HUES64 (cell line): ENCODE measurements around the gene MGAT5.
A peak's percentile ranks its signal among the peaks of the same experiment; 100 is the strongest.

Source experiments
- H3K27ac ChIP-seq: 2 replicates; pipeline ENCODE4 v1.7.0; 2013; ENCODE audit warnings: low read depth, low read length, inconsistent platforms
- H3K27me3 ChIP-seq: 2 replicates; pipeline ENCODE4 v1.6.1; 2013; ENCODE audit warnings: mild to moderate bottlenecking, low read length; ENCODE audit not compliant: insufficient read depth
- H3K36me3 ChIP-seq: 2 replicates; pipeline ENCODE4 v1.6.1; 2013; ENCODE audit warnings: mild to moderate bottlenecking, low read length; ENCODE audit not compliant: insufficient read depth
- H3K4me1 ChIP-seq: 2 replicates; pipeline ENCODE4 v1.6.1; 2013; ENCODE audit warnings: mild to moderate bottlenecking, low read length, moderate library complexity; ENCODE audit not compliant: insufficient read depth
- H3K4me3 ChIP-seq: 2 replicates; pipeline ENCODE4 v1.5.1; 2013; ENCODE audit warnings: mild to moderate bottlenecking, low read length, moderate library complexity
- H3K9ac ChIP-seq: 2 replicates; pipeline ENCODE4 v1.6.1; 2013; ENCODE audit warnings: mild to moderate bottlenecking, low read depth, low read length
- H3K9me3 ChIP-seq: 2 replicates; pipeline ENCODE4 v1.6.1; 2013; ENCODE audit warnings: low read depth, low read length; ENCODE audit not compliant: insufficient read depth
- WGBS: fragments of 150-250, 120-280 bp; methylation state at CpG from one replicate; pipeline ENCODE4 v1.1.7; 2013; ENCODE audit warnings: missing lambda C conversion rate; 5-methylcytosine and 5-hydroxymethylcytosine counted together

The MGAT5 gene

GRCh38 chr2:134425724-134426496 is 172.0 kb downstream of the MGAT5 start:
- H3K36me3 ChIP-seq = peaks cover 19% of the 10 kb centered on the region; the same call in 1 of the 2 replicates
- WGBS = 97% methylated on average over 5 of the region's 6 CpGs
- H3K27me3 ChIP-seq = peaks cover 21% of the 10 kb centered on the region
- H3K4me1 ChIP-seq = peaks cover 3% of the 10 kb centered on the region; the same call in 1 of the 2 replicates
- no peak overlapping the region for H3K27ac ChIP-seq
- H3K9me3 ChIP-seq = no peaks in the 10 kb centered on the region
- no peak overlapping the region for H3K4me3 ChIP-seq
- H3K9ac ChIP-seq = no peak overlapping the region

GRCh38 chr2:134426721-134427120 is 172.8 kb downstream of the MGAT5 start:
- Histone ChIP-seq H3K4me3 (no peak overlapping the region), H3K9ac (no peak overlapping the region), H3K27ac (no peak overlapping the region), H3K36me3 (peaks cover 19% of the 10 kb centered on the region; the same call in 1 of the 2 replicates), H3K9me3 (no peaks in the 10 kb centered on the region), H3K4me1 (peaks cover 11% of the 10 kb centered on the region; the same call in 1 of the 2 replicates), H3K27me3 (peaks cover 26% of the 10 kb centered on the region)
- WGBS = 94% methylated on average over 3 of the region's 3 CpGs

- Histone ChIP-seq H3K36me3 (peaks cover 13% of the 10 kb centered on the region; the same call in 1 of the 2 replicates), H3K27me3 (peaks cover 45% of the 10 kb centered on the region), H3K9ac (no peak overlapping the region), H3K4me3 (no peak overlapping the region), H3K27ac (no peak overlapping the region), H3K4me1 (peaks cover 24% of the 10 kb centered on the region; the same call in 1 of the 2 replicates), H3K9me3 (no peaks in the 10 kb centered on the region)
- 90% methylated on average over 4 of the region's 4 CpGs for WGBS
Observed at GRCh38 chr2:134429886-134430285, 176.0 kb downstream of the MGAT5 start.

GRCh38 chr2:134431838-134432434 is 178.1 kb downstream of the MGAT5 start:
- peaks cover 24% of the 10 kb centered on the region; the same call in 1 of the 2 replicates for H3K4me1 ChIP-seq
- no peak overlapping the region for H3K9ac ChIP-seq
- H3K4me3 ChIP-seq = no peak overlapping the region
- no peaks in the 10 kb centered on the region for H3K9me3 ChIP-seq
- WGBS = 13% methylated on average over 2 of the region's 2 CpGs
- H3K27me3 ChIP-seq = peaks cover 45% of the 10 kb centered on the region
- H3K36me3 ChIP-seq = peaks cover 18% of the 10 kb centered on the region; the same call in 1 of the 2 replicates
- peak overlapping the region; percentile 29 for H3K27ac ChIP-seq

GRCh38 chr2:134432435-134432883 is 178.6 kb downstream of the MGAT5 start:
- H3K27ac ChIP-seq = 0 out of 2 replicates have a peak overlapping the region, but pooled peaks have one; percentile 22
- H3K4me1 ChIP-seq = peaks cover 24% of the 10 kb centered on the region; the same call in 1 of the 2 replicates
- no peak overlapping the region for H3K9ac ChIP-seq
- no peaks in the 10 kb centered on the region for H3K9me3 ChIP-seq
- 97% methylated on average over 3 of the region's 3 CpGs for WGBS
- H3K27me3 ChIP-seq = peaks cover 45% of the 10 kb centered on the region
- H3K36me3 ChIP-seq = peaks cover 18% of the 10 kb centered on the region; the same call in 1 of the 2 replicates
- no peak overlapping the region for H3K4me3 ChIP-seq

GRCh38 chr2:134433469-134433868 is 179.6 kb downstream of the MGAT5 start:
- H3K27me3 ChIP-seq = peaks cover 45% of the 10 kb centered on the region
- no peak overlapping the region for H3K4me3 ChIP-seq
- no peaks in the 10 kb centered on the region for H3K9me3 ChIP-seq
- no peak overlapping the region for H3K27ac ChIP-seq
- peaks cover 24% of the 10 kb centered on the region; the same call in 1 of the 2 replicates for H3K4me1 ChIP-seq
- 97% methylated on average over 7 of the region's 7 CpGs for WGBS
- no peak overlapping the region for H3K9ac ChIP-seq
- H3K36me3 ChIP-seq = peaks cover 9% of the 10 kb centered on the region; the same call in 1 of the 2 replicates

- peaks cover 24% of the 10 kb centered on the region; the same call in 1 of the 2 replicates for H3K4me1 ChIP-seq
- peaks cover 43% of the 10 kb centered on the region for H3K27me3 ChIP-seq
- 94% methylated on average over 6 of the region's 6 CpGs for WGBS
- no peaks in the 10 kb centered on the region for H3K9me3 ChIP-seq
- H3K4me3 ChIP-seq = no peak overlapping the region
- H3K27ac ChIP-seq = no peak overlapping the region
- H3K36me3 ChIP-seq = peaks cover 8% of the 10 kb centered on the region; the same call in 1 of the 2 replicates
- H3K9ac ChIP-seq = no peak overlapping the region
Observed at GRCh38 chr2:134433979-134434378, 180.1 kb downstream of the MGAT5 start.

- peaks cover 24% of the 10 kb centered on the region; the same call in 1 of the 2 replicates for H3K4me1 ChIP-seq
- H3K4me3 ChIP-seq = no peak overlapping the region
- WGBS = 98% methylated on average over 4 of the region's 4 CpGs
- no peaks in the 10 kb centered on the region for H3K9me3 ChIP-seq
- H3K27ac ChIP-seq = no peak overlapping the region
- H3K27me3 ChIP-seq = peaks cover 28% of the 10 kb centered on the region
- 0 out of 2 replicates have a peak, but pooled peaks cover 5% of the 10 kb centered on the region for H3K36me3 ChIP-seq
- H3K9ac ChIP-seq = no peak overlapping the region
Observed at GRCh38 chr2:134435505-134435904, 181.6 kb downstream of the MGAT5 start.

GRCh38 chr2:134435936-134436335 is 182.1 kb downstream of the MGAT5 start:
- H3K36me3 ChIP-seq = 0 out of 2 replicates have a peak, but pooled peaks cover 5% of the 10 kb centered on the region
- no peak overlapping the region for H3K9ac ChIP-seq
- no peaks in the 10 kb centered on the region for H3K9me3 ChIP-seq
- H3K27me3 ChIP-seq = peaks cover 24% of the 10 kb centered on the region
- no peak overlapping the region for H3K27ac ChIP-seq
- no peak overlapping the region for H3K4me3 ChIP-seq
- peaks cover 21% of the 10 kb centered on the region; the same call in 1 of the 2 replicates for H3K4me1 ChIP-seq

GRCh38 chr2:134436706-134437105 is 182.8 kb downstream of the MGAT5 start:
- Histone ChIP-seq H3K9ac (no peak overlapping the region), H3K36me3 (0 out of 2 replicates have a peak, but pooled peaks cover 5% of the 10 kb centered on the region), H3K27ac (no peak overlapping the region), H3K9me3 (no peaks in the 10 kb centered on the region), H3K27me3 (peaks cover 18% of the 10 kb centered on the region), H3K4me1 (peaks cover 13% of the 10 kb centered on the region; the same call in 1 of the 2 replicates), H3K4me3 (no peak overlapping the region)
- WGBS = 96% methylated on average over 7 of the region's 7 CpGs

GRCh38 chr2:134438371-134438770 is 184.5 kb downstream of the MGAT5 start:
- 97% methylated on average over 3 of the region's 3 CpGs for WGBS
- H3K27ac ChIP-seq = no peak overlapping the region
- no peak overlapping the region for H3K4me3 ChIP-seq
- 0 out of 2 replicates have a peak, but pooled peaks cover 5% of the 10 kb centered on the region for H3K36me3 ChIP-seq
- H3K9ac ChIP-seq = no peak overlapping the region
- H3K27me3 ChIP-seq = peaks cover 7% of the 10 kb centered on the region
- no peaks in the 10 kb centered on the region for H3K9me3 ChIP-seq
- no peaks in the 10 kb centered on the region for H3K4me1 ChIP-seq
